HUES6 (cell line): ENCODE measurements around the gene DNAJB4.
A peak's percentile ranks its signal among the peaks of the same experiment; 100 is the strongest.

ENCODE experiments used
- H3K27ac ChIP-seq: 2 replicates; pipeline ENCODE4 v1.7.0; 2013; ENCODE audit warnings: low read depth, mild to moderate bottlenecking, low read length, inconsistent platforms
- H3K27me3 ChIP-seq: 2 replicates; pipeline ENCODE4 v1.6.1; 2013; ENCODE audit warnings: low read length; ENCODE audit not compliant: control insufficient read depth, insufficient read depth
- H3K36me3 ChIP-seq: 2 replicates; pipeline ENCODE4 v1.6.1; 2013; ENCODE audit warnings: low read length; ENCODE audit not compliant: control insufficient read depth, insufficient read depth
- H3K4me1 ChIP-seq: 2 replicates; pipeline ENCODE4 v1.6.1; 2013; ENCODE audit warnings: low read length; ENCODE audit not compliant: control insufficient read depth, insufficient read depth
- H3K4me3 ChIP-seq: 2 replicates; pipeline ENCODE4 v1.5.1; 2013; ENCODE audit warnings: low read depth, low read length
- H3K9ac ChIP-seq: one replicate; pipeline ENCODE4 v1.6.1; 2013; ENCODE audit warnings: mild to moderate bottlenecking, low read length
- H3K9me3 ChIP-seq: 2 replicates; pipeline ENCODE4 v1.6.1; 2013; ENCODE audit warnings: low read depth, low read length; ENCODE audit not compliant: control insufficient read depth, insufficient read depth

DNAJB4 gene

GRCh38 chr1:78004719-78005447, at the start of gene DNAJB4:
TSS of gene DNAJB4 (plus strand) at chr1:78004939. CDS start at chr1:78005111, 172 bp downstream.
- peaks cover 21% of the 10 kb centered on the region for H3K4me1 ChIP-seq

GRCh38 chr1:77955709-77956108, 49.0 kb upstream of the DNAJB4 start:
- Histone ChIP-seq H3K9me3 (no peaks in the 10 kb centered on the region), H3K9ac (no peak overlapping the region), H3K36me3 (peaks cover 99% of the 10 kb centered on the region), H3K4me1 (no peaks in the 10 kb centered on the region), H3K27me3 (no peaks in the 10 kb centered on the region), H3K27ac (no peak overlapping the region), H3K4me3 (no peak overlapping the region)

More at GRCh38 chr1:78004719-78005447, at the start of gene DNAJB4:
- no peaks in the 10 kb centered on the region for H3K9me3 ChIP-seq
- H3K4me3 ChIP-seq: peak within 1 kb of the TSS; percentile 65
- peak within 1 kb of the TSS; percentile 93 for H3K9ac ChIP-seq
- no peaks in the 10 kb centered on the region for H3K27me3 ChIP-seq
- peak within 1 kb of the TSS; percentile 97 for H3K27ac ChIP-seq
- no peaks in the 10 kb centered on the region for H3K36me3 ChIP-seq

- Histone ChIP-seq H3K9me3 (no peaks in the 10 kb centered on the region), H3K27ac (no peak overlapping the region), H3K4me1 (no peaks in the 10 kb centered on the region), H3K27me3 (no peaks in the 10 kb centered on the region), H3K9ac (no peak overlapping the region), H3K4me3 (no peak overlapping the region), H3K36me3 (peaks cover 99% of the 10 kb centered on the region)
Measured at GRCh38 chr1:77956464-77956863, 48.3 kb upstream of the DNAJB4 start.

- Histone ChIP-seq H3K4me3 (no peak overlapping the region), H3K4me1 (no peaks in the 10 kb centered on the region), H3K27ac (no peak overlapping the region), H3K27me3 (no peaks in the 10 kb centered on the region), H3K9ac (no peak overlapping the region), H3K9me3 (no peaks in the 10 kb centered on the region), H3K36me3 (peaks cover 100% of the 10 kb centered on the region)
Measured at GRCh38 chr1:77958391-77958790, 46.3 kb upstream of the DNAJB4 start.

GRCh38 chr1:77958850-77959249, 45.9 kb upstream of the DNAJB4 start:
- Histone ChIP-seq H3K27me3 (no peaks in the 10 kb centered on the region), H3K9me3 (no peaks in the 10 kb centered on the region), H3K4me3 (no peak overlapping the region), H3K9ac (no peak overlapping the region), H3K27ac (no peak overlapping the region), H3K4me1 (no peaks in the 10 kb centered on the region), H3K36me3 (peaks cover 100% of the 10 kb centered on the region)

- Histone ChIP-seq H3K27ac (no peak overlapping the region), H3K4me1 (no peaks in the 10 kb centered on the region), H3K9me3 (no peaks in the 10 kb centered on the region), H3K4me3 (no peak overlapping the region), H3K27me3 (no peaks in the 10 kb centered on the region), H3K36me3 (peaks cover 100% of the 10 kb centered on the region), H3K9ac (no peak overlapping the region)
Measured at GRCh38 chr1:77961392-77961791, 43.3 kb upstream of the DNAJB4 start.

GRCh38 chr1:77966291-77966690, 38.4 kb upstream of the DNAJB4 start:
- peaks cover 100% of the 10 kb centered on the region for H3K36me3 ChIP-seq
- no peak overlapping the region for H3K4me3 ChIP-seq
- H3K9me3 ChIP-seq: no peaks in the 10 kb centered on the region
- no peaks in the 10 kb centered on the region for H3K27me3 ChIP-seq
- no peak overlapping the region for H3K9ac ChIP-seq
- H3K4me1 ChIP-seq: peaks cover 4% of the 10 kb centered on the region; the same call in 1 of the 2 replicates
- H3K27ac ChIP-seq: no peak overlapping the region

GRCh38 chr1:77970192-77970591, 34.5 kb upstream of the DNAJB4 start:
- Histone ChIP-seq H3K36me3 (peaks cover 80% of the 10 kb centered on the region), H3K4me3 (no peak overlapping the region), H3K27me3 (no peaks in the 10 kb centered on the region), H3K4me1 (peaks cover 23% of the 10 kb centered on the region), H3K9me3 (no peaks in the 10 kb centered on the region), H3K9ac (no peak overlapping the region), H3K27ac (no peak overlapping the region)

- Histone ChIP-seq H3K27me3 (no peaks in the 10 kb centered on the region), H3K27ac (no peak overlapping the region), H3K4me3 (peak overlapping the region; percentile 15; the same call in 1 of the 2 replicates), H3K4me1 (peaks cover 36% of the 10 kb centered on the region), H3K9me3 (no peaks in the 10 kb centered on the region), H3K9ac (no peak overlapping the region), H3K36me3 (peaks cover 75% of the 10 kb centered on the region)
Measured at GRCh38 chr1:77972080-77972479, 32.7 kb upstream of the DNAJB4 start.

- Histone ChIP-seq H3K4me3 (peak overlapping the region; percentile 94), H3K36me3 (peaks cover 53% of the 10 kb centered on the region), H3K27me3 (no peaks in the 10 kb centered on the region), H3K9me3 (no peaks in the 10 kb centered on the region), H3K4me1 (peaks cover 36% of the 10 kb centered on the region), H3K9ac (no peak overlapping the region), H3K27ac (no peak overlapping the region; the same call in 1 of the 2 replicates)
Measured at GRCh38 chr1:77975386-77975785, 29.4 kb upstream of the DNAJB4 start.

GRCh38 chr1:77975907-77976306, 28.8 kb upstream of the DNAJB4 start:
- no peak overlapping the region for H3K9ac ChIP-seq
- no peaks in the 10 kb centered on the region for H3K9me3 ChIP-seq
- H3K36me3 ChIP-seq: peaks cover 48% of the 10 kb centered on the region
- no peaks in the 10 kb centered on the region for H3K27me3 ChIP-seq
- peak overlapping the region; percentile 94 for H3K4me3 ChIP-seq
- H3K4me1 ChIP-seq: peaks cover 35% of the 10 kb centered on the region
- H3K27ac ChIP-seq: peak overlapping the region; percentile 29
